Stimulated activated CD4-positive, alpha-beta T cell treated with anti-CD3 and anti-CD28 coated beads, Interleukin-12 subunit alpha, Interleukin-12 subunit beta, amount 100 ng/mL, for 4 hours (primary cell): ENCODE results near the gene KCNC3.
"Not testable (repeated sequence)": the region's sequence is repeated elsewhere in the genome, so short reads cannot be mapped to it uniquely, and the experiment has no call there.

Source experiments
- DNase-seq: peaks from one replicate; pipeline ENCODE4 v3.0.0-alpha.2; 2020

KCNC3 gene

DNA sequence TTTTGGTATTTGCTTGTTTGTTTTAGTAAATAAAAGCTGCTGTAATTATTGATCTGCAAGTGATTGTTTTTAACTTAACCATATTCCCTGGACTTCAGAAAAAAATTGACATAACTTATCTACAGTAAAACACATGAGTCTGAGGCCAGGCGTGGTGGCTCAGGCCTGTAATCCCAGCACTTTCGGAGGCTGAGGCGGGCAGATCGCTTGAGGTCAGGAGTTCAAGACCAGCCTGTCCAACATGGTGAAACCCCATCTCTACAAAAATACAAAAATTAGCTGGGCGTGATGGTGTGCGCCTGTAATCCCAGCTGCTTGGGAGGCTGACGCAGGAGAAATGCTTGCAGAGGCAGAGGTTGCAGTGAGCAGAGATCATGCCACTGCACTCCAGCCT, 24.3 kb upstream of the KCNC3 start:
- DNase-seq = not testable (repeated sequence)

GRCh38 chr19:50352242-50352641, 23.1 kb upstream of the KCNC3 start:
- no peak for DNase-seq

DNA sequence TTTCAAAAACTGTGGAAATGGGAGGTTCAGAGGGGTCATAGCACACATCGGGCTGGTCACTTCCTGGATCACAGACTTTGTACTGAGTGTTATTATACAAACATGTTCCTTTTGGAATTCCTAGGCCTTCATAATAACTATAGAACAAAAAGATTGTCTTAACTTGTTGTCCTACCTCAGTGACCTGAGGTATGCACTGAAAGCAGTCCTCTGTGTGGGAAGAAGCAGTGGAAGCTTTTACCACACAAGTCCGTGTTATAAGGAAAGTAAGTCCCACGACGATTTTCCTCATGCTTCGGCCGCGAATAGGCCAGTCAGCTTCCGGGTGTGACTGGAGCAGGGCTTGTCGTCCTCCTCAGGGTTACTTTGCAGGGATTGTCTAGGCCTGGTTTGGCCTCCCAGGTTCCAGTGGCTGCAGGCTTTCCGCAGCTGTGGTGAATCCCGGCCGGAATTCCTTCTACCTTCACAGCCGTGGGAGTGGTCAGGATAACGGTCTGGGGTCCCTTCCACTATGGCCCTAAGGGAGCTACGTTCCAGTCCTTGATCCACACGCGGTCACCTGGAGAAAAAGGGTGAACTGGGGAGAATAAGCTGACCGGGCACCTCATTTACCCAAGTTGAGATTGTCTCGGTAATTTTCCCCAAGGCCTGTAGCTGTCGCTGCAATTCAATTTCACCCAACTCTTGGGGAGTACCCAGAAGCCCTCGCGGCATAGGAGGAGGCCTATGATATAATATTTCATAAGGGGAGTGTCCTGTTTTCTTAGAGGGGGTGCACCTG, 20.3 kb upstream of the KCNC3 start:
- DNase-seq = no peak

DNA sequence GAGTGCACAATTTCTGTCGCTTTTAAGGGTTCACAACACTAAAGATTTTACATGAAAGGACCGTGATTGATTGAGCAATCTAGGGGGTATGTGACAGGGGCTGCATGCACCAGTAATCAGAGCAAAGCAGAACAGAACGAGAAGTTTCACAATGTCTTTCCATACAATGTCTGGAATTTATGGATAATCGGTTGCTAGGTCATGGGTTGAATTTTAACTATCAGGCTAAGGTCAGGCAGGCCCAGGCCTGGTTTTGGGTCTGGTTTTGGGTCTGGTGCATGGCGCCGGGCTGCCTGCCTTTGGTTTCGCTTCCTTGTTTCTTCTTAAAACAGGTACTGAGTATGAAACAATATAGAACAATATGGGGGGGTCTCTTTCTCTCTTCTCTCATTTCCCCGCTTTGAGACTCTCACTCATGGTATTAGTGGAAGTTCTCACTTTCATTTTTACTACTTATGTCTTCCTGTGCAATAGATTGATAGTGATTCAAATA, 18.0 kb upstream of the KCNC3 start:
- not testable (repeated sequence) for DNase-seq

GRCh38 chr19:50344661-50345318, 15.6 kb upstream of the KCNC3 start:
- DNase-seq = no peak

GRCh38 chr19:50341091-50341564, 12.0 kb upstream of the KCNC3 start:
- DNase-seq = no peak

DNA sequence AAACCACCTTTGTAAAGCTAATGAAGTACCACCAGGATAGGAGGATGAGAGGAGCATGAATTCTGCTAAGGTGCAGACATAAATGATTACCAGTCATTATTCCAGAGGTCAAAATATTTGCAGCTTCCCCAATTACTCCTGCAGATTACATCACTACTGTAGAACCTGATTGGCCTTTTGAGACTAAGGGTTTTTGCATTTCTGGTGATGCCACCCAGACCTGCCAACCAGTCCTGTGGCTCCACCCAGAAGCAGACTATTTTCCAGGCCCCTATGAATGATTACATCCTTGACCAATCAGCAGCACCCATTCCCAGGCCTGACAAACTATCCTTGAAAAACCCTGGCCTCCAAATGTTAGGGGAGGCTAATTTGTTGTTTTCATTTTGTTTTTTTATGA, 11.2 kb upstream of the KCNC3 start:
- no peak for DNase-seq

GRCh38 chr19:50337031-50337430, 7.9 kb upstream of the KCNC3 start:
- not testable (repeated sequence) for DNase-seq

GRCh38 chr19:50334741-50335421, 5.7 kb upstream of the KCNC3 start:
- no peak for DNase-seq

- DNase-seq = peak; percentile 84
Observed at GRCh38 chr19:50333737-50334617, 4.8 kb upstream of the KCNC3 start.

GRCh38 chr19:50333235-50333736, 4.1 kb upstream of the KCNC3 start:
- DNase-seq = peak; percentile 91

GRCh38 chr19:50332244-50333038, 3.3 kb upstream of the KCNC3 start:
- no peak for DNase-seq

GRCh38 chr19:50331994-50332243, 2.7 kb upstream of the KCNC3 start:
- no peak for DNase-seq

DNA sequence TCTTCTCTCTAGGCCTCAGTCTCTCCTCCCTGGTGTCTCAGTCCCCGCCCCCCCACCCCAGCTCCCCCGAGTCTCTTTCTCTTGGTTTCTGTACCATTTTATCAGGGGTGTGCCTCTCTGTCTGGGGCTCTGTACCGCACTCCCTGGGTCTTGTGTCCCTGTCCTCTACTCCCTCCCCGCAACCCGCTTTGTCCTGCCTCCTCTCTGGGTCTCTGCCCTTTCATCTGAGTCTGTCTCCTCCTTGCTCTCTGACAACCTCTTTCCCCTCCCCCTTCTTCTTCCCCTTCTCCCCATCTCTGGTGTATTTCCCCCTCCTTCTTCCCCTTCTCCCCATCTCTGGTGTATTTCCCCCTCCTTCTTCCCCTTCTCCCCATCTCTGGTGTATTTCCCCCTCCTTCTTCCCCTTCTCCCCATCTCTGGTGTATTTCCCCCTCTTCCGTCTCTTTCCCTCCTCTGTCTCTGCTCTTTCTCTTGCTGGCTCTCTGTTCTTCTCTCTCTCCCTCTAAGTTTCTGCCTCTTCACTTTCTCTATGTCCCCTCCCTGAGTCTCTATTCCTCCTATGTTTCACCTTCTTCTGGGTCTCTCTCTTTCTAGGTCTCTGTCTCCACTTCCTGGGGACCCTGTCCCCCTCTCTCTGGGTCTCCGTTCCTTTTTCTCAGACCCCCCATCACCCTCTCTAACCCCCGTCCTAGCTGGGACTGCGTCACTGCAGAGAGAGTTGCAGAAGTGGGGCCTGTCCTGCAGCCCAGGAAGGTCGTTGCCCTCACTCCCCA, 2.2 kb upstream of the KCNC3 start:
- no peak for DNase-seq

DNA sequence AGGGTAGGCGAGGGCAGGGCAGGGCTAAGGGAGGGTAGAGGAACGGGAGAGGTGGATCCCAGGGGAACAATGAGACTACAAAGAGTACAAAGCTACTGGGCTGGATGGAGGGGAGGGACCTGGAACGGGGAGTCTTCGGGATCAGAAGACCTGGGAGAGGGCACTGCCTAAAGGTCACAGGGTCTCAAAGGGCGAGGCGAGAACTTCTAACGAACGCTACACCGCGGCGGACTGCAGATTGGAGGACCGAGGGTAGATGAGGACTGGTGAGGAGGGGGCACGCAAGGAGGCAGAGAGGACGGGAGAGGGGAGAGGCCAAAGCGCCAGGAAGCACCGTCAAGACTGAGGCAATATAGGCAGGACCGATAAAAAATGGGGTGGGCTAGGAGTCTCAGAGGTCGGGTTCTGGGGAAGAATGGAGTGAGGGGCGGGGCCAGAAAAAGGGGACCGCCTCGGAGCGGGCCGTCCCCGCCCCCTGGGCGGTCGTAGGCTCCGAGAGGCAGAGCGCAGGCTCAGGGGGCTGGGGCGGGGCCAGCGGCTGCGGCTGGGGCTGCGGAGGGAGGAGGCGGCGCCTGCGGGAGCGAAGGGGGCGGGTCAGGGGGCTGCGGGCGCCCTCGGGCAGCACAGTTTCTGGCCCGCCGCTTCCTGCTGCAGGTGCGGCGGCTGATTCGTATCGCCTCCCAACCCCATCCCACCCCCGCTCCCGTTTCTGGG, 1.3 kb upstream of the KCNC3 start:
- peak; percentile 76 for DNase-seq

GRCh38 chr19:50329926-50330294, 733 bp upstream of the KCNC3 start:
- DNase-seq = not testable (repeated sequence)

- no peak for DNase-seq
Observed at GRCh38 chr19:50328873-50329145, 368 bp downstream of the KCNC3 start.

DNA sequence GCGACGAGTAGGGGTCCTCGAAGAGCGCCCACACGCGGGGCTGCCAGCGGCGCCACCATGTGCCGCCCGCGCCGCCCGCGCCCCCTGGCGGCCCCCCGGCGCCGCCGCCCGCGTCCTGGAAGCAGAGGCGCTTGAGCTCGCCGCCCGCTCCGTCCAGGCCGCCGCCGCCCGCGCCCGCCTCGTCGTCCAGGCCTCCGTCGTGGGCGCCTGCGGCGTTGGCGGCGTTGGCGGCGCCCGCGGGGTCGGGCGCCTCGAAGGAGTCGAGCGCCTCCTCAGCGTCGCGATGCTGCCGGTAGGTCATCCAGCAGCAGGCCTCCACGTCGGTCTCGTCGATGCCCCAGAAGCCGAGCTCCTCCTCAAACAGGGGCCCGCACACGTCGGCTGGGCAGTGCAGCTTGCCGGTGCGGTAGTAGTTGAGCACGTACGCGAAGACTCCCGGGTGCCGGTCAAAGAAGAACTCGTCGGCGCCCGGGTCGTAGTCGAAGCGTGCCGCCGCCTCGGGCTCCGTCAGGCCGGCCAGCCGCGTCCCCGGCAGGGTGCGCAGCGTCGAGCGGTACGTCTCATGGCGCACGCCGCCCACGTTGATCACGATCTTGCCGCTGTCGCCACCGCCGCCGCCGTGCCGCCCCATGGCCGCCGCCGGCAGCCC, 829 bp downstream of the KCNC3 start:
- peak; percentile 51 for DNase-seq

DNA sequence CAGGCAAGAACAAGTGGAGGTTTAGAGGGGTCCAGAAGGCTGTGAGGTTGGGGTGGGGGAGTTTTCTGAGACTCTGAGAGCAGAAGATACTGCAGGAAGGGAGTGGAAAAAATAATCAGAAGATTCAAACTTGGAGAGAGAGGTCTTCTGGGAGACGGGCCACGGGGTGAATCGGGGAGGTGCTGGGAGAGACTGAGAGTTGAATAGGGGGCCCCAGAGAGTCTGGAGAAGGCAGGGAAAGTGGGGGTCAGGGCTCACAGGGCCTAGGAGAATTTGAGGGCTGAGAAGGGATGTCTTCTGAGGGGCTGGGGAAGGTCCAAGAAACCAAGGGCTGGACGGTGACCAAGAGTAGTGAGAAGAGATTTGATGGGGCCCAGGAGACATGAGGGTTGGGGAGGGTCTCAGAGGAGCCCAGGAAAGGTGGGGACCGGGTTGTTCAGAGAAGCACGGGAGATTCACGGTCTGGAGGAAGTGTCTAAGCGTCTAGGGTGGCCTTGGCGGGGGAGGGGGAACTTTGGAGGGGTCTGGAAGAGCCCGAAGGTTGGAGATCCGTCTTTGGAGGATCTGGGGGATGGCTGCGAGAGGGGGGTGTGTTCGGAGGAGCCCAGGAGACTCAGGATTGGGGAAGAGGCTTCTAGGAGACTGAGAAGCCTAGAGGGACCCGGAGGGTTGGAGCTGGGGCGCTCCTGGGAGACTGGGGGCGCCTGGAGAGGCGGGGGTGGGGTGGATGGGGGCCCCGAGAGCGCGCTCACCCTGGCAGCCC, 1.5 kb downstream of the KCNC3 start:
- no peak for DNase-seq
